ENCODE data around the gene MTHFSD. TPM values are rescaled to one million over a fixed set of nuclear protein-coding genes. Genes with fewer than 3 reads are reported as not detected.

The MTHFSD gene
- total and polyA plus RNA-seq, 2 donors, result 12.0 to 20.7 TPM

GRCh38 chr16:86502856-86503748, 51.9 kb downstream of the MTHFSD start:
- WGBS, result 18% methylated on average over 22 of the region's 22 CpGs
- Histone ChIP-seq H3K36me3 (ENCODE audit: insufficient read depth) (no peaks in the 10 kb centered on the region), H3K4me3 (ENCODE audit: low read depth, low read length) (peak overlapping the region; percentile 37), H3K4me1 (ENCODE audit: insufficient read depth) (no peaks in the 10 kb centered on the region), H3K27ac (ENCODE audit: low read depth) (peak overlapping the region; percentile 75)
- DNase-seq (ENCODE audit: extremely low spot score), result no peak

- Histone ChIP-seq H3K4me3 (ENCODE audit: low read depth, low read length) (peak overlapping the region; percentile 37), H3K27ac (ENCODE audit: low read depth) (peak overlapping the region; percentile 84), H3K36me3 (ENCODE audit: insufficient read depth) (no peaks in the 10 kb centered on the region), H3K4me1 (ENCODE audit: insufficient read depth) (no peaks in the 10 kb centered on the region)
- DNase-seq (ENCODE audit: extremely low spot score), result no peak
- 24% methylated on average over 19 of the region's 19 CpGs for WGBS
Measured at GRCh38 chr16:86501989-86502855, 52.8 kb downstream of the MTHFSD start.

GRCh38 chr16:86500708-86501510, 54.1 kb downstream of the MTHFSD start:
- no peak overlapping the region for H3K4me3 ChIP-seq (ENCODE audit: low read depth, low read length)
- WGBS, result 28% methylated on average over 13 of the region's 13 CpGs
- H3K36me3 ChIP-seq (ENCODE audit: insufficient read depth), result no peaks in the 10 kb centered on the region
- no peaks in the 10 kb centered on the region for H3K4me1 ChIP-seq (ENCODE audit: insufficient read depth)
- peak overlapping the region; percentile 84 for H3K27ac ChIP-seq (ENCODE audit: low read depth)
- no peak for DNase-seq (ENCODE audit: extremely low spot score)

- no peak for DNase-seq (ENCODE audit: extremely low spot score)
- Histone ChIP-seq H3K4me1 (ENCODE audit: insufficient read depth) (no peaks in the 10 kb centered on the region), H3K27ac (ENCODE audit: low read depth) (peak overlapping the region; percentile 84), H3K4me3 (ENCODE audit: low read depth, low read length) (no peak overlapping the region), H3K36me3 (ENCODE audit: insufficient read depth) (no peaks in the 10 kb centered on the region)
- WGBS, result 25% methylated on average over 16 of the region's 16 CpGs
Measured at GRCh38 chr16:86499889-86500707, 54.9 kb downstream of the MTHFSD start.

- H3K36me3 ChIP-seq (ENCODE audit: insufficient read depth), result no peaks in the 10 kb centered on the region
- H3K4me3 ChIP-seq (ENCODE audit: low read depth, low read length), result peak overlapping the region; percentile 63
- 25% methylated on average over 4 of the region's 4 CpGs for WGBS
- H3K4me1 ChIP-seq (ENCODE audit: insufficient read depth), result no peaks in the 10 kb centered on the region
- H3K27ac ChIP-seq (ENCODE audit: low read depth), result no peak overlapping the region
- DNase-seq (ENCODE audit: extremely low spot score), result no peak
Measured at GRCh38 chr16:86499440-86499786, 55.6 kb downstream of the MTHFSD start.

- no peaks in the 10 kb centered on the region for H3K4me1 ChIP-seq (ENCODE audit: insufficient read depth)
- H3K36me3 ChIP-seq (ENCODE audit: insufficient read depth), result no peaks in the 10 kb centered on the region
- DNase-seq (ENCODE audit: extremely low spot score), result no peak
- peak overlapping the region; percentile 63 for H3K4me3 ChIP-seq (ENCODE audit: low read depth, low read length)
- WGBS, result 3% methylated on average over 61 of the region's 61 CpGs
- peak overlapping the region; percentile 75 for H3K27ac ChIP-seq (ENCODE audit: low read depth)
Measured at GRCh38 chr16:86498671-86499439, 56.2 kb downstream of the MTHFSD start.

- H3K4me3 ChIP-seq (ENCODE audit: low read depth, low read length), result peak overlapping the region; percentile 63
- H3K36me3 ChIP-seq (ENCODE audit: insufficient read depth), result no peaks in the 10 kb centered on the region
- peak overlapping the region; percentile 75 for H3K27ac ChIP-seq (ENCODE audit: low read depth)
- WGBS, result 4% methylated on average over 29 of the region's 29 CpGs
- DNase-seq (ENCODE audit: extremely low spot score), result no peak
- H3K4me1 ChIP-seq (ENCODE audit: insufficient read depth), result no peaks in the 10 kb centered on the region
Measured at GRCh38 chr16:86498155-86498670, 56.8 kb downstream of the MTHFSD start.

GRCh38 chr16:86497551-86498021, 57.4 kb downstream of the MTHFSD start:
- Histone ChIP-seq H3K4me3 (ENCODE audit: low read depth, low read length) (peak overlapping the region; percentile 63), H3K4me1 (ENCODE audit: insufficient read depth) (no peaks in the 10 kb centered on the region), H3K27ac (ENCODE audit: low read depth) (peak overlapping the region; percentile 86), H3K36me3 (ENCODE audit: insufficient read depth) (no peaks in the 10 kb centered on the region)
- no peak for DNase-seq (ENCODE audit: extremely low spot score)
- 3% methylated on average over 44 of the region's 44 CpGs for WGBS

GRCh38 chr16:86496929-86497461, 58.0 kb downstream of the MTHFSD start:
- peak overlapping the region; percentile 86 for H3K27ac ChIP-seq (ENCODE audit: low read depth)
- H3K36me3 ChIP-seq (ENCODE audit: insufficient read depth), result no peaks in the 10 kb centered on the region
- no peaks in the 10 kb centered on the region for H3K4me1 ChIP-seq (ENCODE audit: insufficient read depth)
- no peak for DNase-seq (ENCODE audit: extremely low spot score)
- 8% methylated on average over 45 of the region's 45 CpGs for WGBS
- H3K4me3 ChIP-seq (ENCODE audit: low read depth, low read length), result peak overlapping the region; percentile 63

GRCh38 chr16:86496262-86496928, 58.6 kb downstream of the MTHFSD start:
- Histone ChIP-seq H3K4me3 (ENCODE audit: low read depth, low read length) (peak overlapping the region; percentile 63), H3K36me3 (ENCODE audit: insufficient read depth) (no peaks in the 10 kb centered on the region), H3K4me1 (ENCODE audit: insufficient read depth) (no peaks in the 10 kb centered on the region), H3K27ac (ENCODE audit: low read depth) (peak overlapping the region; percentile 91)
- no peak for DNase-seq (ENCODE audit: extremely low spot score)
- 14% methylated on average over 34 of the region's 34 CpGs for WGBS

- 25% methylated on average over 16 of the region's 16 CpGs for WGBS
- Histone ChIP-seq H3K4me3 (ENCODE audit: low read depth, low read length) (peak overlapping the region; percentile 63), H3K27ac (ENCODE audit: low read depth) (peak overlapping the region; percentile 91), H3K36me3 (ENCODE audit: insufficient read depth) (no peaks in the 10 kb centered on the region), H3K4me1 (ENCODE audit: insufficient read depth) (no peaks in the 10 kb centered on the region)
- DNase-seq (ENCODE audit: extremely low spot score), result no peak
Measured at GRCh38 chr16:86495756-86496261, 59.2 kb downstream of the MTHFSD start.
